Measurements from ENCODE around the gene ARMC5.

DNA sequence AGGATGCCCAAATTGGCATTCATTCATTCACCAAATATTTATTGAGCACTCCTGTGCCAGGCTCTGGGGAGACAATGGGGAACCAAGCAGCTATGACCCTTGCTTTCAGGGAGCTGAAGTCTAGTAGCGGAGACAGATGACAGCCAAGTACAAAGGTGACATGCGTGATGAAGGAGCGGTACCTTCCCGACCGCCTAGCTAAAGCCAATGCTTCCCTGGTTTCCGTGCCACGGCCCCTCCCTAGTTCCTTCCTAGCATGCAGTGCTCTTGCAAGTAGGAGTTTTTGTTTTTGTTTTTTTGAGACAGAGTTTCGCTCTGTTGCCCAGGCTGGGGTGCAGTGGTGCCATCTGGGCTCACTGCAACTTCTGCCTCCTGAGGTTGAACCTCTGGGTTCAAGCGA, 20.4 kb downstream of the ARMC5 start:
- TF ChIP-seq, protein P1, sequence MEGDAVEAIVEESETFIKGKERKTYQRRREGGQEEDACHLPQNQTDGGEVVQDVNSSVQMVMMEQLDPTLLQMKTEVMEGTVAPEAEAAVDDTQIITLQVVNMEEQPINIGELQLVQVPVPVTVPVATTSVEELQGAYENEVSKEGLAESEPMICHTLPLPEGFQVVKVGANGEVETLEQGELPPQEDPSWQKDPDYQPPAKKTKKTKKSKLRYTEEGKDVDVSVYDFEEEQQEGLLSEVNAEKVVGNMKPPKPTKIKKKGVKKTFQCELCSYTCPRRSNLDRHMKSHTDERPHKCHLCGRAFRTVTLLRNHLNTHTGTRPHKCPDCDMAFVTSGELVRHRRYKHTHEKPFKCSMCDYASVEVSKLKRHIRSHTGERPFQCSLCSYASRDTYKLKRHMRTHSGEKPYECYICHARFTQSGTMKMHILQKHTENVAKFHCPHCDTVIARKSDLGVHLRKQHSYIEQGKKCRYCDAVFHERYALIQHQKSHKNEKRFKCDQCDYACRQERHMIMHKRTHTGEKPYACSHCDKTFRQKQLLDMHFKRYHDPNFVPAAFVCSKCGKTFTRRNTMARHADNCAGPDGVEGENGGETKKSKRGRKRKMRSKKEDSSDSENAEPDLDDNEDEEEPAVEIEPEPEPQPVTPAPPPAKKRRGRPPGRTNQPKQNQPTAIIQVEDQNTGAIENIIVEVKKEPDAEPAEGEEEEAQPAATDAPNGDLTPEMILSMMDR (IDR thresholded peaks at IDR 0.05; ENCODE audit: poor library complexity, severe bottlenecking): no peak
- TF ChIP-seq EZH2 (IDR thresholded peaks at IDR 0.05; ENCODE audit: borderline replicate concordance, insufficient read depth, low read length, poor library complexity, severe bottlenecking): no peak
- no peak for TF ChIP-seq EP300 (conservative IDR thresholded peaks at IDR 0.05; ENCODE audit: poor library complexity, severe bottlenecking)
- no peak for TF ChIP-seq TAF1 (IDR thresholded peaks at IDR 0.05; ENCODE audit: low read depth)
- TF ChIP-seq SMC3 (conservative IDR thresholded peaks at IDR 0.05; ENCODE audit: poor library complexity): no peak
- TF ChIP-seq POLR2AphosphoS5 (IDR thresholded peaks at IDR 0.05): no peak
- TF ChIP-seq, protein P2, sequence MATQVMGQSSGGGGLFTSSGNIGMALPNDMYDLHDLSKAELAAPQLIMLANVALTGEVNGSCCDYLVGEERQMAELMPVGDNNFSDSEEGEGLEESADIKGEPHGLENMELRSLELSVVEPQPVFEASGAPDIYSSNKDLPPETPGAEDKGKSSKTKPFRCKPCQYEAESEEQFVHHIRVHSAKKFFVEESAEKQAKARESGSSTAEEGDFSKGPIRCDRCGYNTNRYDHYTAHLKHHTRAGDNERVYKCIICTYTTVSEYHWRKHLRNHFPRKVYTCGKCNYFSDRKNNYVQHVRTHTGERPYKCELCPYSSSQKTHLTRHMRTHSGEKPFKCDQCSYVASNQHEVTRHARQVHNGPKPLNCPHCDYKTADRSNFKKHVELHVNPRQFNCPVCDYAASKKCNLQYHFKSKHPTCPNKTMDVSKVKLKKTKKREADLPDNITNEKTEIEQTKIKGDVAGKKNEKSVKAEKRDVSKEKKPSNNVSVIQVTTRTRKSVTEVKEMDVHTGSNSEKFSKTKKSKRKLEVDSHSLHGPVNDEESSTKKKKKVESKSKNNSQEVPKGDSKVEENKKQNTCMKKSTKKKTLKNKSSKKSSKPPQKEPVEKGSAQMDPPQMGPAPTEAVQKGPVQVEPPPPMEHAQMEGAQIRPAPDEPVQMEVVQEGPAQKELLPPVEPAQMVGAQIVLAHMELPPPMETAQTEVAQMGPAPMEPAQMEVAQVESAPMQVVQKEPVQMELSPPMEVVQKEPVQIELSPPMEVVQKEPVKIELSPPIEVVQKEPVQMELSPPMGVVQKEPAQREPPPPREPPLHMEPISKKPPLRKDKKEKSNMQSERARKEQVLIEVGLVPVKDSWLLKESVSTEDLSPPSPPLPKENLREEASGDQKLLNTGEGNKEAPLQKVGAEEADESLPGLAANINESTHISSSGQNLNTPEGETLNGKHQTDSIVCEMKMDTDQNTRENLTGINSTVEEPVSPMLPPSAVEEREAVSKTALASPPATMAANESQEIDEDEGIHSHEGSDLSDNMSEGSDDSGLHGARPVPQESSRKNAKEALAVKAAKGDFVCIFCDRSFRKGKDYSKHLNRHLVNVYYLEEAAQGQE (IDR thresholded peaks at IDR 0.05; ENCODE audit: borderline replicate concordance): no peak
- no peak for TF ChIP-seq RAD21 (conservative IDR thresholded peaks at IDR 0.05)
- no peak for TF ChIP-seq MXI1 (conservative IDR thresholded peaks at IDR 0.05; ENCODE audit: poor library complexity, severe bottlenecking)

All from neural cell (in vitro differentiated cells).